Measurements from ENCODE around the gene UBTF. TPM values are rescaled to one million over a fixed set of nuclear protein-coding genes. Genes with fewer than 3 reads are reported as not detected.

Gene UBTF
- total RNA-seq, 2 donors from 2014 or later = 112 to 134 TPM

DNA sequence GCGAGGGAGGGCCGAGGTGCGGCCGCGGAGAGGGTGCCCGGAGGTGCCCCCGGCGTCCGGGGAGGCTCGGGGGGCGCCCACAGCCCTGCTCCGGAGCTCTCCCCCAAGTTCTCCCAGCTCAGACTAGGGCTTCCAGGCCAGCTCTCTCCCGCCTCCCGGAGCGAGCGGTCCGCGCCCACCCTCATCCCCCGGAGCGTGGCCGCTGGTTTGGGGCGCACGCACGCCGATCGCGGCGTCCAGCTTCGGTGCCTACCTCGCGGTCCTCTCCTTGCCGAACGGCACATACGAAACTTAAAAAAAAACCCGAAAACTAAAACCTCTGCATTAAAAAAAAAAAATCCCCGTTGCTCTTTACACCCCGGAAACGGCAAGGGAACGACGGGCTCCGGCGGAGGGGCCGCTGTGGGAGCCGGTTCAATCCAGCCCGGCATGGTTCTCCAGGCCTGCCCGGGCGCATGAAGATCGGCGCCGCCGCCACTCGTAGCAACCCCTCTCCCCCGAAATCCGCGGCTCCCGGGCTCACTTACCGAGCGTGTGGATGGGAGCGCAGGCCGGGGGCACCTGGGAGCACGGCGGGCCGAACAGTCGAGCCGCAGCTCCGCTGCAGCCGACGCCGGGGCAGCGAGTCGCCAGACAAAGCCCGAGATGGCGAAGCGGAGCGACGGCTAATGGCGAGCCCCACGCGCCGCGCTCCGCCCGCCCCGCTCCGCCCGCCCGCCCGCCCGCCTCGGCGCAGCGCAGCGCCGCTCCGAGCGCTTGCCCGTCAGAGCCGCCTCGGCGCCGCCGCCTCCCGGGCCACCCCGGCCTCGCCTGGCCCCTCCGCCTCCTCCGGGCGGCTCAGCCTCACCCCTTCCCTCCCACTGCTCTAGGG, 973 bp upstream of the UBTF start:
- H3K27ac Mint-ChIP-seq = peak overlapping the region; percentile 85 to 94
- peaks cover 24% of the 10 kb centered on the region in 2 donors for H3K36me3 Mint-ChIP-seq
- no peaks in the 10 kb centered on the region for H3K9me3 Mint-ChIP-seq
- DNase-seq (ENCODE audit: low spot score in 2 of 2) (peak; percentile 52 to 68), ATAC-seq (peak; percentile 5 to 23)

- Mint-ChIP-seq H3K36me3 (peaks cover 32 to 37% of the 10 kb centered on the region in 2 donors), H3K9me3 (no peaks in the 10 kb centered on the region), H3K27ac (no peak overlapping the region)
- DNase-seq (ENCODE audit: low spot score in 2 of 2) (peak; percentile 79 to 80), ATAC-seq (peak; percentile 42 to 58)
These were observed 313 bp downstream of the UBTF start for GRCh38 chr17:44219108-44219615.

DNA sequence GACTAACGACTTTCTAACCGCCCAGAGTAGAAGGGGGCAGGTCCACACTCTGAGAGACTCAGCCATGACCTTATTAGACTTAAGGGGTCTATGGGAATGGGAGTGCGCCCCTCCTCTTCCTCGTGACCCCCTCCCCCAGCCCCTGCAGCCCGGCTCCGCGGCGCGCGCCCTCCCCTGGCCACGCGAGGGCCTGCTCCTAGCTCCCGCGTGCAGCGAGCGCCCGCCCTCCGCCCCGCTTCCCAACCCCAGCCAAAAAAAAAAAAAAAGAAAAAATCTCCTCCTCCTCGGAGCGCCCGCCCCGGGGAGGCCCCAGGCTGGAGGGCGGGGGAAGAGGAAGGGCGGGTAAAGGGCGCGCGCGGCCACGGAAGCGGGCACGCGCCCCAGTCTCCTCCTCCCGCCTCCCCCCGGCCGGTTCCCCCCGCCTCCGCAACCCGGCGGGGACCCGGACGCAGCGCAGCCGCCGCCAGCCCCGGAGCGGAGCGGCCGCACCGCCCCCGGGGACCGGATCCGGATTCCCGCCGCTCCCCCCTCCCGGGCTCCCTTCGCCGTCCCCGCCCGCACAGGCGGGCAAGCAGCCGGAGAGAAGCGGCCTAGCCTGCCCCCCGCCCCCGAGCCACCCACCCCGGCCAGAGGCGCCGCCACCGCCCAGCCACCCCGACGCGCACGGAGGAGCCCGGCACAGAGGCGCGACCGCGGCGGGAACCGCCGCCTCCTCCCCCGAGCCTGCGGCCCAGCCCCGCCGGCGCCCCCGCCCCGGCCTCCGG, 949 bp downstream of the UBTF start:
- H3K9me3 Mint-ChIP-seq = no peaks in the 10 kb centered on the region

GRCh38 chr17:44217738-44218343, 1.6 kb downstream of the UBTF start:
- ATAC-seq (peak in 1 of 2 donors; percentile 1), DNase-seq (ENCODE audit: low spot score in 2 of 2) (no peak)
- Mint-ChIP-seq H3K36me3 (peaks cover 37 to 47% of the 10 kb centered on the region in 2 donors), H3K9me3 (no peaks in the 10 kb centered on the region), H3K27ac (peak overlapping the region; percentile 46 to 95)

More for the DNA sequence above, 949 bp downstream of the UBTF start:
- H3K27ac Mint-ChIP-seq = peak overlapping the region; percentile 46 to 95
- peaks cover 33 to 44% of the 10 kb centered on the region in 2 donors for H3K36me3 Mint-ChIP-seq
- ATAC-seq = peak; percentile 57 to 58
- DNase-seq (ENCODE audit: low spot score in 2 of 2) = peak; percentile 88 to 92

DNA sequence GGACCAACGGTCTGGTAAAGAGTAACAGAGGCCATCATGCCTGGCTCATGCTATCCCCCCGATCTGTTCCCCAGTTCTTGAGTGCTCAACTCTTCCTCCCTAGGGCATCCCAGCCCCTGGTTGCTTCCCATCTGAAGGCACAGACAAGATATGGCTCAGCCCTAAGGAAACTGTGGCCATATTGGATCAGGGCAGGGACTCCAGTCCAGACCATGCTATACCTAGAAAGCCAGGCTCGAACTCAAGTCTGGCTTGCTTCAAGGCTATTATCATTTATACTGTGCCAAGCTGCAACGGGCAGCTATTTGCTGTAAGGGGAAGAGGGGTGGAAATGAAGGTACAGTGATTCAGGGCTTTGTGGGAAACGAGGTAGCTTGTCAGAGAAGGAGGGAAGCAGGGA, 2.8 kb downstream of the UBTF start:
- DNase-seq (ENCODE audit: low spot score in 2 of 2) (no peak), ATAC-seq (no peak)
- Mint-ChIP-seq H3K27ac (peak overlapping the region; percentile 46 to 91), H3K9me3 (no peaks in the 10 kb centered on the region), H3K36me3 (peaks cover 38 to 47% of the 10 kb centered on the region in 2 donors)

DNA sequence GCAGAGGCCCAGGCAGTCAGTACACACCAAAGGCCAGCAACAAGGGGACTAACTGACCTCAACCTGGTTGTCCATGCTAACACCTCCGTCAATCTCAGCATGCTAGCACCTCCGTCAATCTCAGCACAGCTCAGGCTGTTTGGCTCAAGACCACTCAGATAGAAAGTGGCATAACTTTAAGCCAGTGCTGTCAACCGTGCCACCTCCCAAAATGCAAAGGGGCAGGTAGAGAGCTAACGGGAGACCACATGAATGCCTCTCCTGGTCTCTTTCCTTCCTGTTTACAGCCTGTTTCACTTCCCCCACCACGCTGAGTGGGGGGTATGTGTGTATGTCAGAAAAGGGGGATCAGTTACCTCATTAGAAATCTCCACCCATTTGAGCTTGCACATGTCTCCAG, 3.3 kb downstream of the UBTF start:
- H3K36me3 Mint-ChIP-seq = peaks cover 43 to 47% of the 10 kb centered on the region in 2 donors
- ATAC-seq (no peak), DNase-seq (ENCODE audit: low spot score in 2 of 2) (no peak)
- H3K9me3 Mint-ChIP-seq = no peaks in the 10 kb centered on the region
- peak overlapping the region; percentile 46 to 88 for H3K27ac Mint-ChIP-seq

- peaks cover 46 to 49% of the 10 kb centered on the region in 2 donors for H3K36me3 Mint-ChIP-seq
- no peak for ATAC-seq
- DNase-seq (ENCODE audit: low spot score in 2 of 2) = no peak
These were observed 4.6 kb downstream of the UBTF start for GRCh38 chr17:44214896-44215295.

DNA sequence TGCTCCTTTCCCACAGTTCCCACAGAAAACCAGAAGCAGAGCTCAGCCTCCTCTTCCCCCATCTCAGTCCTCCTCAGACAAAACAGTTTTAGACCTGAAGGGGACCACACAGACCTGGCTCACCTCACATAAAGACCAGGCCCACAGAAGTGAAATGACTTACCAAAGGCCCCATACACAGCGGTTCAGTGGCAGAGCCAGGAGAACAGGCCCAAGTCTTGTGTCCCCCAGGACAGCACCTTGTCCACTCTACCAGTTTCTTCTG, 5.3 kb downstream of the UBTF start:
- H3K36me3 Mint-ChIP-seq = peaks cover 46 to 56% of the 10 kb centered on the region in 2 donors
- DNase-seq (ENCODE audit: low spot score in 2 of 2) (no peak), ATAC-seq (no peak)
- H3K9me3 Mint-ChIP-seq = no peaks in the 10 kb centered on the region
- peak overlapping the region; percentile 46 to 91 for H3K27ac Mint-ChIP-seq

More at GRCh38 chr17:44214896-44215295, 4.6 kb downstream of the UBTF start:
- Mint-ChIP-seq H3K27ac (peak overlapping the region; percentile 46 to 69), H3K9me3 (no peaks in the 10 kb centered on the region)

GRCh38 chr17:44213403-44214229, 5.9 kb downstream of the UBTF start:
- ATAC-seq (no peak), DNase-seq (ENCODE audit: low spot score in 2 of 2) (no peak)
- H3K36me3 Mint-ChIP-seq = peaks cover 46 to 58% of the 10 kb centered on the region in 2 donors
- H3K27ac Mint-ChIP-seq = peak overlapping the region; percentile 46 to 91
- no peaks in the 10 kb centered on the region for H3K9me3 Mint-ChIP-seq

DNA sequence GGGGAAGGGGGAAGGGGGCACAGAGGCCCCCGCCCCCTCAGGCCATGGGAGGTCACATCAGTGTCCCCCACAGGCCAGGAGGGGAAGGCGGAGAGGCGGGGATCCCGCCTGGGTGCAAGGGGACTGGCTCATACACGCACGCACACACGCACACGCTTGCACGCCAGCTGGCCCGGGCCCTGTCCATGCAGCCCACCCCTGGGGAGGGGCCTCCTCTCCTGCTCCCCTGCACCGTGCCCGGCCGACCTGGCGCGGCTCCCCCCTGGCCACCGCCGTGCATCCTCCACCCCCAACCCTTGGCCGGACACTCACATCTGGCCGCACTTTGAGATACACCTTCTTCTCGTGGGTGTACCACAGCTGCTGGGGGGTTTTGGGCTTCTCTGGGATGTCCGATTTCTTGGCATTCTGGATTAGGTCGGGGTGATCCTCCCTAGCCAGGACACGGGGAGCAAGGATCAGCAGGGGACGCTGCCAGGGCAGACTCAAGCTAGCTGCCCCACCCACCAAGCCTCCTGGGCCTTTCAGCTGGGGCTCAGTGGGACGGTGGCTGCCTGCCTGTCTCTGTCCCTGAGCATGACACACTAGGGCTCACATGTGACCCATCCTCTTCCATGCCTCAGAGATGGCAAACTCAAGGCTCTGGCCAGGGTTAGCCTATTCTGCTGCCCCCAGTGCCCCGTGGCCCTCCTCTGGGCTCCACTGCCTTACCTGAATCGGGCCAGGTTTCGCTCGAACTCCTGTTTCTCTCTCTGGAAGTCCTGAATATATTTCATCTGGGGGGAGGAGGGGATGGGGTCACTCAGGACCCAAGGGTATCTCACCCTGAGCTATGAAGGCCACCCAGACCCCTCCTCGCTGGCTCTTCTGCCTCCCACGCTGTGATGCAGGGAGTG, 6.7 kb downstream of the UBTF start:
- Mint-ChIP-seq H3K9me3 (no peaks in the 10 kb centered on the region), H3K36me3 (peaks cover 42 to 61% of the 10 kb centered on the region in 2 donors), H3K27ac (peak overlapping the region; percentile 46 to 84)
- DNase-seq (ENCODE audit: low spot score in 2 of 2) (no peak), ATAC-seq (no peak)

GRCh38 chr17:44211281-44212265, 7.9 kb downstream of the UBTF start:
- H3K9me3 Mint-ChIP-seq = no peaks in the 10 kb centered on the region
- ATAC-seq (no peak), DNase-seq (ENCODE audit: low spot score in 2 of 2) (no peak)
- H3K36me3 Mint-ChIP-seq = peaks cover 32 to 56% of the 10 kb centered on the region in 2 donors
- H3K27ac Mint-ChIP-seq = peak overlapping the region; percentile 77 to 88

GRCh38 chr17:44210342-44211192, 8.9 kb downstream of the UBTF start:
- no peaks in the 10 kb centered on the region for H3K9me3 Mint-ChIP-seq

DNA sequence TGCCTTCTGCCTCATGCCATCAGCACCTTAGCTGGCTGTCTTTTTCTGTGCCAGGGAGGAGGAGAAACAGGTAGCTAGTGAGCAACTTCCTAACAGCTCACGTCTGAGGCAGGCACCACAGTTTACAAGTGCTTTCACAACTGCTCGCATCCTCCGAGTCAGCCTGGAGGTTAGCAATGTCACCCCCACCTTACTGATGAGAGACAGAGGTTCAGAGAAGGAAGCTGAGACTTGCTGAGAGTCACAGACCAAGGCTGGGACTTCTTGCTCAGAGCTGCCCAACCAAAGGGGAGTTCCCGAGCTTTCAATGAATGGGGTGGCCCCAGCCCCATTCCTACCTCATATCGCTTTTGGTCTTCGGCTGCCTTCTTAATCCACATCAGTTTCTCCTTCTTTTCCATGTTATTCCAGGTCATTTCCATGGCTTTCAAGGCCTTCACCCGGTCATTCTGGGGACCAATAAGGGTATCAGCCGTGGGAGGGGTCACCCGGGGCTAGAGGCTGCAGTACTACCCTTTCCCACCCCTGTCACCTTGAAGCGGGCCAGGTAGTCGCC, 9.6 kb downstream of the UBTF start:
- Mint-ChIP-seq H3K36me3 (peaks cover 17 to 39% of the 10 kb centered on the region in 2 donors), H3K9me3 (no peaks in the 10 kb centered on the region), H3K27ac (peak overlapping the region; percentile 83 to 89)
- peak; percentile 45 to 75 for DNase-seq (ENCODE audit: low spot score in 2 of 2)
- peak; percentile 78 to 85 for ATAC-seq

More at GRCh38 chr17:44210342-44211192, 8.9 kb downstream of the UBTF start:
- DNase-seq (ENCODE audit: low spot score in 2 of 2) (peak; percentile 95 to 97), ATAC-seq (peak; percentile 85 to 94)
- Mint-ChIP-seq H3K27ac (peak overlapping the region; percentile 83 to 89), H3K36me3 (peaks cover 22 to 46% of the 10 kb centered on the region in 2 donors)
